ENCODE results near the gene NDUFB5. TPM values are rescaled to one million over a fixed set of nuclear protein-coding genes. Genes with fewer than 3 reads are reported as not detected.
"Not testable (repeated sequence)": the region's sequence is repeated elsewhere in the genome, so short reads cannot be mapped to it uniquely, and the experiment has no call there.

NDUFB5 gene
- total RNA-seq, 8 experiments from 2014 or later: 109 to 174 (median 139) TPM

DNA sequence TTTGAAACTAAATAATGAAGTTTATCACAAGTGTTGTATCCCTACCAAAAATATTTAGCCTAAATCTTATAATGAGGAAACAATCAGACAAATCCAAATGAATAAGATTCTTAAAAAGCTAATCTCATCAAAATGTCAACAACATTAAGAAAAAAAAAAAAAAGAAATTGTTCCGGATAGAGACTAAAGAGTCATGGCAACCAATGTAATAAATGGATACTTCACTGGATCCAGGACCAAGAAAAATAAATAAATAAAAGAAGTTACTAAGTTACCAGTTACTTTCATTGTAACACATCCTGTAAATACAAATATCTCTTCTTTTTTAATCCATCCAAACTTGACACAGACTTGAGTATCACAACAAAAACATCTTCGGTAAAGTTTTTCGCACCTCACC is 763 bp upstream of the NDUFB5 start:
- 0 to 7% (median 0%) methylated on average over 1 to 3 of the region's 3 CpGs for WGBS, 10 experiments
- in situ Hi-C loops (cut with MboI; ENCODE audit: low pct_unique_long_range_greater_than_20kb in 2 of 9, low sequenced_read_pairs in 9 of 9, unreplicated experiment in 9 of 9): no loop called here
- peak overlapping the region; percentile 77 to 83 for H3K27ac ChIP-seq
- peaks cover 9 to 13% of the 10 kb centered on the region in 2 donors for H3K4me1 ChIP-seq (replicated peaks in 1 of 2)
- H3K4me3 ChIP-seq: peak overlapping the region; percentile 75 to 95 (median 92)
- no peak for ATAC-seq (replicated peaks in 6 of 8)

DNA sequence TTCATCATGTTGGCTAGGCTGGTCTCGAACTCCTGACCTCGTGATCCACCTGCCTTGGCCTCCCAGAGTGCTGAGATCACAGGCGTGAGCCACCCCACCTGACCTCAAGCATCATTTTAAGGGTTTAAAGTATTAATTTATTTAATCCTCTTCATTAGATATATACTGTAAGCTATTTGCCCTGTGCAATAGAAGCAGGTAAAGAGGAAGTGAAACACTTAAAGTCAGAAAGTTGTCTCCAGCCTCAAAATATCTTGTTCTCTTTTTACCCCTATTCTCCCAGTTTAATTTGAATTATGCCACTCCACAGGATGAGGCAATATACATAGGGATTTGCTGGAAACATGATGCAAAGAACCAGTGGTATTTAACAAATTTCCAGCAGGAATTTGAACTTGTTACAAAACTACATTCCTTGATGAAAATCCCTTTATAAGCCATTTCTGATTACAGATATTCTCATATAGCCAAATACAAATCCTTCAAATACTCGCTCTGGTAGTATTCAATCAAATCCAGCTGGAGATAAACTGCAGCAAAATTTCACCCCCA is 2.0 kb downstream of the NDUFB5 start:
- ATAC-seq (replicated peaks in 6 of 8): no peak
- WGBS, 10 experiments: 57 to 100% (median 80%) methylated on average over 1 to 3 of the region's 4 CpGs; no CpG with 5 or more reads in 2 of the 10 experiments
- Histone ChIP-seq H3K4me1 (replicated peaks in 1 of 2) (peaks cover 9 to 13% of the 10 kb centered on the region in 2 donors), H3K4me3 (no peak overlapping the region), H3K27ac (no peak overlapping the region)
- in situ Hi-C loops (cut with MboI; ENCODE audit: low pct_unique_long_range_greater_than_20kb in 2 of 9, low sequenced_read_pairs in 9 of 9, unreplicated experiment in 9 of 9): no loop called here

DNA sequence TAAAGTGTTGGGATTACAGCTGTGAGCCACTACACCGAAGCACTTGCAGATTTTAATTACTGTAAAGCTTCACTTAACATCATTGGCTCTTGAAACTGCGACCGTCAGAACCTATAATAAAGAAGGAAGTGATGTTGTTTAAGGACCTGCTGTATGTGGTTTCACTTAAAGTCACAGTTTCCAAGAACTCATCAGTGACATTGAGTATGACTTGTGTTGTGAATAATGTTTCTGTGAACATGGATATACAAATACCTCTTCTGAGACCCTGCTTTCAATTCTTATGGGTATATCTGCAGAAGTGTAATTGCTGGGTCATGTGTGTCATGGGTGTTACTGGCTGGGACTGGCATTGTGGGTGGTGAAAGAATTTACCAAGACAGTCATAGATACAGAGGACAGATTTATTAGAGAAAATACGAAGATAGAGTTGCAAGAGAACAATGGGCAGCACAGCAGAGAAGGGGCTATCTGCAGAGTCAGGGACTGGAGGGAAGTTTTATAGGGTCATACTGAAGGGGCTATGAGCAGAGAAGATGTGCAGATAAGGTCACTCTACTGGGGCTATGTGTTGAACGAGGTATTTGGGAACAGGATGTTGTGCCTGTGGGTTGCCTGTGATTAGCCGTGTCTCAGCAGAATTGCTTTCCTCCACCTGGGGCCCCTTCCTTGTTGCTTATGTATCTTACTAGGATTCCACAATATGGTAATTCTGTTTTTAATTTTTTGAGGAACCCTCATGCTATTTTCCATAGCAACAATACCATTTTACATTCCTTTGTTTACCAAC is 4.5 kb downstream of the NDUFB5 start:
- no peak for ATAC-seq (replicated peaks in 6 of 8)
- no peak overlapping the region for H3K4me3 ChIP-seq
- H3K4me1 ChIP-seq (replicated peaks in 1 of 2): peaks cover 6% of the 10 kb centered on the region in 2 donors
- in situ Hi-C loops (cut with MboI; ENCODE audit: low pct_unique_long_range_greater_than_20kb in 2 of 9, low sequenced_read_pairs in 9 of 9, unreplicated experiment in 9 of 9): no loop called here
- 75 to 100% (median 90%) methylated on average over 3 to 6 of the region's 6 CpGs; no CpG with 5 or more reads in 3 of the 10 experiments for WGBS, 10 experiments
- H3K27ac ChIP-seq: no peak overlapping the region

DNA sequence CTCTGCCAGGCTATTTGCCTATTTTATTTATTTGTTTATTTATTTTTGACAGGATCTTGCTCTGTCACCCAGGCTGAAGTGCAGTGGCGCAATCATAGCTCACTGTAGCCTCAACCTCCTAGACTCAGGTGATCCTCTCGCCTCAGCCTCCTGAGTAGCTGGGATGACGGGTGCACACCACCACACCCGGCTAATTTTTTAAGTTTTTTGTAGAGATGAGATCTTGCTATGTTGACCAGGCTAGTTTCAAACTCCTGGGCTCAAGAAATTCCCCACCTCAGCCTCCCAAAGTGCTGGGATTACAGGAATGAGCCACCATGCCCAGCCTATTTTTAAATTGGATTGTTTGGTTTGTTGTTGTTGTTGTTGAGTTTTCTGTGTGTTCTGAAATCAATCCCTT is 5.5 kb downstream of the NDUFB5 start:
- Histone ChIP-seq H3K27ac (no peak overlapping the region), H3K4me3 (no peak overlapping the region), H3K4me1 (replicated peaks in 1 of 2) (peaks cover 6% of the 10 kb centered on the region in 2 donors)
- in situ Hi-C loops (cut with MboI; ENCODE audit: low pct_unique_long_range_greater_than_20kb in 2 of 9, low sequenced_read_pairs in 9 of 9, unreplicated experiment in 9 of 9): no loop called here
- 81 to 100% (median 100%) methylated on average over 1 to 4 of the region's 4 CpGs; no CpG with 5 or more reads in 3 of the 10 experiments for WGBS, 10 experiments
- no peak for ATAC-seq (replicated peaks in 6 of 8)

DNA sequence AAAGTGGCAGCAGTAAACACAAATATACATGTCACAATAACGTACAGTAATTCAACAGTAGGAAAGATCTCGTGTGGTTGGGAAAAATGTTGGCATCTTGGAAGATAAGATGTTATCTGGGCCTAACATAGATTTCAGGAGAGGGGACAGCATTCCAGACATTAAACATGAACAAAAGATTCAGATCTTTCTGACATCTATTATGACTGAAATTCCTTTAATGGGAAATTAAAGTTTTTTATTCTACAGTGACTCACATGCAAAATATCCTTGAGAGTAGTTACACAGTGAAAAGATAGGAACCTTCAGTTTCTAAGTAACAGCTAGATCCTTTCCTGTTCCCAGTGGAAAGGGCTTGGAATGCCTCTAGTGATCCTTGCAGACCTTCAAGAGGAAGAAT is 9.2 kb downstream of the NDUFB5 start:
- in situ Hi-C loops (cut with MboI; ENCODE audit: low pct_unique_long_range_greater_than_20kb in 2 of 9, low sequenced_read_pairs in 9 of 9, unreplicated experiment in 9 of 9): no loop called here
- no peak for ATAC-seq (replicated peaks in 6 of 8)
- no peaks in the 10 kb centered on the region for H3K4me1 ChIP-seq (replicated peaks in 1 of 2)
- H3K4me3 ChIP-seq: no peak overlapping the region
- 30 to 100% (median 78%) methylated on average over 1 to 2 of the region's 2 CpGs for WGBS, 10 experiments
- H3K27ac ChIP-seq: no peak overlapping the region

DNA sequence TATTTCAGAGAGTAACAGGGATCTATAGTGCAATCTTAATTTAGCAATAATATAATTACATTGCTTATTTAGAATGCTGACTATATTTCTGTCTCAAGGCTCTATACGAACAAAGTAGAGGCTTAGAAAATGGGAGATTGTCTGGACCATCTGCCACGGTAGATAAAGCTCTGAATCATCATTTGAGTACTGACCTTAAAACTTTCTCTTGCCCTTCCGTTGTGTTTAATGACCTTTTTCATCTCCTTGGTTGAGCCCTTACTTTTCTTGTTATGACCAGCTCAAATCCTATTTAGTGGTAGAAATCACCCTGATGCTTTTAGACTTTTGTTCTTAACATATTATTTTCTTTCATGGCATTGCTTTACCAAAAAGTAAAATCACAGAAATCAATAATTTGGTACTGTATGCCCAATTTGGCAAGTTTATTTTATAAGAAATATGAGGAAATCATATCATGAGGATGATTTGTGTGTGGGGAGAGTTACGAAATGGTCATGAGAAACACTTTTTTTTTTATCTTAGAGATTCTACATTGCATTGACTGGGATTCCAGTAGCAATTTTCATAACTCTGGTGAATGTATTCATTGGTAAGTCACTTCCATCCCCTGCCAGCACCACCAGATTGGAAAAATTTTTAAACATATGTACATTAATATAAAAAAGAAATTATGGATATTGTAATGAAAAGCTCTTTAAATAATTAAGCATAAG is 11.0 kb downstream of the NDUFB5 start:
- H3K4me3 ChIP-seq: no peak overlapping the region
- in situ Hi-C loops (cut with MboI; ENCODE audit: low pct_unique_long_range_greater_than_20kb in 2 of 9, low sequenced_read_pairs in 9 of 9, unreplicated experiment in 9 of 9): no loop called here
- H3K4me1 ChIP-seq (replicated peaks in 1 of 2): no peaks in the 10 kb centered on the region
- no peak for ATAC-seq (replicated peaks in 6 of 8)
- H3K27ac ChIP-seq: no peak overlapping the region
- 60 to 96% (median 82%) methylated on average over 1 to 4 of the region's 4 CpGs for WGBS, 10 experiments

DNA sequence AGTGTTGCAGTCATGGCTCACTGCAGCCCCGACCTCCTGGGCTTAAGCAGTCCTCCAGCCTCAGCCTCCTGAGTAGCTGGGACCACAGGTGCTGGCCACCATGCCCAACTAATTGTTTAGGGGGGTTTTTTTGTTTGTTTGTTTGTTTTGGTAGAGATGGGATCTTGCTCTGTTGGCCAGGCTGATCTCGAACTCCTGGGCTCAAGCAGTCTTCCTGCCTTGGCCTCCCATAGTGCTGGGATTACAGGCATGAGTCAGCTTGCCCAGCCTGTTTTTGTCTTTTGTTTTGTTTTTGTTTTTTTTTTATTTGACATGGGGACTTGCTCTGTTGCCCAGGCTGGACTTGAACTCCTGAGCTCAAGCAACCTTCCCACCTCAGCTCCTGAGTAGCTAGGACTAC is 17.4 kb downstream of the NDUFB5 start:
- ATAC-seq (replicated peaks in 6 of 8): no peak
- Histone ChIP-seq H3K4me3 (no peak overlapping the region), H3K27ac (no peak overlapping the region), H3K4me1 (replicated peaks in 1 of 2) (no peaks in the 10 kb centered on the region)
- in situ Hi-C loops (cut with MboI; ENCODE audit: low pct_unique_long_range_greater_than_20kb in 2 of 9, low sequenced_read_pairs in 9 of 9, unreplicated experiment in 9 of 9): no loop called here
- WGBS, 10 experiments: 80 to 100% (median 100%) methylated on average over 1 to 2 of the region's 2 CpGs; no CpG with 5 or more reads in 2 of the 10 experiments

DNA sequence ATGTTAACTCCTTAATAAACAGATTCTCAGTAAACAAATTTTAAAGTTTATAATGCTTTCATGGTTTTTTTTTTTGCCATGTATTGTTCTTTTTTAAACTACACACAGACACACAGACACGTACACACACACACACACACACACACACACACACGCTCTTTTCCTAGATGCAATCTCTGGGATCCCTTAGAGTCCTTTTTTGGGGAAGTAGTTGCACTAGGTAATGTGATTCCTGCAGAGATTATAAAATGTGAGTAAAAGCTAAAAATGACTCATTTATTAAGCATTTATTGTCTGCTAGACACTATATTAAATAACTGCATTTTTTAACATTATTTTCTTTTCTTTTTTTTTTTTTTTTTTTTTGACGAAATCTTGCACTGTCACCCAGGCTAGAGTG is 19.9 kb downstream of the NDUFB5 start:
- Histone ChIP-seq H3K4me3 (no peak overlapping the region), H3K27ac (no peak overlapping the region), H3K4me1 (replicated peaks in 1 of 2) (no peaks in the 10 kb centered on the region)
- in situ Hi-C loops (cut with MboI; ENCODE audit: low pct_unique_long_range_greater_than_20kb in 2 of 9, low sequenced_read_pairs in 9 of 9, unreplicated experiment in 9 of 9): no loop called here
- no peak for ATAC-seq (replicated peaks in 6 of 8)
- WGBS, 10 experiments: 68 to 100% (median 83%) methylated on average over 1 to 3 of the region's 3 CpGs; no CpG with 5 or more reads in 2 of the 10 experiments

DNA sequence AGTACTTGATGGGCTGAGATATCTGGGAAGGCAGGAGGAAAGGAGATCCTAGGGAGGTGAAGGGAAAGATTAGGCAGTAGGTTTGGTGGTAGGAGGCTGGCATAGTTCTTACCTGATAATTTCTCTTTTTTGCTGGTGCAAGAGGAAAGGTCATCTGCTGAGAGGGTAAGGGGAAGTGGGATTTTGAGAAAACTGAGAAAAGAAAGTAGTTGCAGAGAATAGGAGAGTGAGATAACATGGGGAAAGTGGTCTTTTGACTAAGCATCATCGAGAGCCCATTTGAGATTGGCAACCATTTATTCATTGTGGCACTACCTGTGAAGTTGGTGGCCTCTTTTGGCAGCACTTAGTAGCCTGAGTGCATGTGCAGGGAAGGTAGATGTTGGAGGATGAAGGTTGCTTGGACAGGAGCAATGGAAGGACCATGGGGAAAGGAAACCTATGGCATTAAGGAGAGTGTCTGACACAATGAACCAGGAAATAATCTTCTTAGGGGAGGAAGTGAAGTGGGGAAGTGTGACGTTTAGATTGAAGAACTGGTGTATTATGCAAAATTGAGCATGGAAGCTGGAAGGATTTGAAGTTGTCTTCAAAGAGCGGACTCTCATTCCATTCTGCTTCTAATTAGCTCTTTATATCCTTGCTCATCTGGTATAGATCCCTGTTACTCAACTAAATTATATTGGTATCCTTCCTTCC is 26.3 kb downstream of the NDUFB5 start:
- Histone ChIP-seq H3K4me3 (no peak overlapping the region), H3K27ac (no peak overlapping the region), H3K4me1 (replicated peaks in 1 of 2) (no peaks in the 10 kb centered on the region)
- WGBS, 10 experiments: 40 to 100% (median 88%) methylated on average over 1 to 3 of the region's 3 CpGs; no CpG with 5 or more reads in 1 of the 10 experiments
- no peak for ATAC-seq (replicated peaks in 6 of 8)
- in situ Hi-C loops (cut with MboI; ENCODE audit: low pct_unique_long_range_greater_than_20kb in 2 of 9, low sequenced_read_pairs in 9 of 9, unreplicated experiment in 9 of 9): no loop called here

DNA sequence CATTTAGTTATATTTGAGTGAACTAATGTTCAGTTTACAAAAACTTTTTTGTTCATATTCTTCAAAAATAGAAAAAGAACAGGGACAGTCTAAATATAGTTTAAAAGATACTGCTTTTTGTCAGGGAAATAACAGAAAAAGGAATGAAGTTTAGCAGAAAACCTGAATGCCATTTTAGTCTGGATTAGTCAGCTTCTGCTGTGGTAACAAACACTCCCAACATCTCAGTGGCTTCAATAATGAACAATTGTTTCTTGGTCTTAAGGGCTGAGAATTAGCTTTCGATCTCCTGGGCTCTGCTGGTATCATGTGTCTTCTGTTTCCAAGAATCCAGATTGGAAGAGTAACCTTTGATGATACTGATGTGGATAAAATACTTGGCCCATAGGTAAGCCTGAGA is 35.9 kb downstream of the NDUFB5 start:
- WGBS, 10 experiments: 67 to 100% (median 93%) methylated on average over 1 of the region's 1 CpG; no CpG with 5 or more reads in 1 of the 10 experiments
- no peaks in the 10 kb centered on the region for H3K4me1 ChIP-seq (replicated peaks in 1 of 2)
- H3K4me3 ChIP-seq: no peak overlapping the region
- in situ Hi-C loops (cut with MboI; ENCODE audit: low pct_unique_long_range_greater_than_20kb in 2 of 9, low sequenced_read_pairs in 9 of 9, unreplicated experiment in 9 of 9): no loop called here
- H3K27ac ChIP-seq: no peak overlapping the region
- ATAC-seq (replicated peaks in 6 of 8): no peak

DNA sequence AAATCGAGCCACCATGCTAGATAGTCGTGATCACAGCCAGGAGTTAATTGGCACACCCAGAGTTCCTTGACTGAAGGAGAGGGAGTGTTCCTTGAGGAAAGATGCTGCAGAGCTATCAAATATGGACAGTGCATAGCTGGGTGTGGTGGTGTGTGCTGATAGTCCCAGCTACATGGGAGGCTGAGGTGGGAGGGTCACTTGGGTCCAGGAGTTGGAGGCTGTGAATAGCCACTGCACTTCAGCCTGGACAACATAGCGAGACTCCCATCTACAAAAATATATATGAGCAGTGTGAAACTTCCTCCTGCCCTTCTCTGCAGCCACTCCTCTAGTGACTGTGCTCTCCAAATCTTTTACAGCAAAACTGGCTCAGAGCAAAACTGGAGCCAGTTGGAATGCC is 38.3 kb downstream of the NDUFB5 start:
- no peaks in the 10 kb centered on the region for H3K4me1 ChIP-seq (replicated peaks in 1 of 2)
- 29 to 80% (median 72%) methylated on average over 1 to 2 of the region's 3 CpGs; no CpG with 5 or more reads in 5 of the 10 experiments for WGBS, 10 experiments

DNA sequence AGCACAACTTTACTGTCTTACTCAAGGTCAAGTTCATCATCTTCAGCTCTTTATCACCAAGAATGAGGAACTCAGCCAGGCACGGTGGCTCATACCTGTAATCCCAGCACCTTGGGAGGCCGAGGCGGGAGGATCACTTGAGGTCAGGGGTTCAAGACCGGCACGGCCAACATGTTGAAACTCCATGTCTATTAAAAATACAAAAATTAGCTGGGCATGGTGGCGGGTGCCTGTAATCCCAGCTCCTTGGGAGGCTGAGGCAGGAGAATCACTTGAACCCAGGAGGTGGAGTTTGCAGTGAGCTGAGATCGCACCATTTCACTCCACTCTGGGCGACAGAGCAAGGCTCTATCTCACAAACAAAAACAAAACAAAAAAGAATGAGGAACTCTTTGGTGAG is 39.2 kb downstream of the NDUFB5 start:
- H3K27ac ChIP-seq; in situ Hi-C loops (cut with MboI; ENCODE audit: low pct_unique_long_range_greater_than_20kb in 2 of 9, low sequenced_read_pairs in 9 of 9, unreplicated experiment in 9 of 9); H3K4me1 ChIP-seq (replicated peaks in 1 of 2); H3K4me3 ChIP-seq; ATAC-seq (replicated peaks in 6 of 8): not testable (repeated sequence)
- 78 to 100% (median 96%) methylated on average over 1 to 7 of the region's 8 CpGs; no CpG with 5 or more reads in 1 of the 10 experiments for WGBS, 10 experiments

More for the DNA sequence above, 38.3 kb downstream of the NDUFB5 start:
- ATAC-seq (replicated peaks in 6 of 8): no peak
- Histone ChIP-seq H3K27ac (no peak overlapping the region), H3K4me3 (no peak overlapping the region)
- in situ Hi-C loops (cut with MboI; ENCODE audit: low pct_unique_long_range_greater_than_20kb in 2 of 9, low sequenced_read_pairs in 9 of 9, unreplicated experiment in 9 of 9): no loop called here

DNA sequence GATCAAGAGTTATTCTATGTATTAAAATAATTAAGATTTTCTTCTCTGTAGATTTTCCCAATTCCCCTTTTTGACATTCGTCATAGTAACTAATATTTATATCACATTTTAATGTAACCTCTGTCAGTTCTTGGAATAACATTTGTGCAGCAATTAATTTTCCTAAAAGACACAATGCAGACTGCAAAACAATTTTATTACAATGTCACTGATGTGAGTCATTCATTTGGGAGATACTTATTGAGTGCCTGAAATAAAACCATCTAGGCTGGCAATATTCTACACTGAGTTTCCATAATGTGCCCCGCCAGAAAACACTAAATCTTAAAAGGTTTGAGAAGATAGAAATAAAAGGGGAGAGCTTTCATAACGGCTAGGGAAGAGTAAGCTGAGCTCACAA is 41.6 kb downstream of the NDUFB5 start:
- Histone ChIP-seq H3K27ac (no peak overlapping the region), H3K4me3 (no peak overlapping the region), H3K4me1 (replicated peaks in 1 of 2) (no peaks in the 10 kb centered on the region)
- in situ Hi-C loops (cut with MboI; ENCODE audit: low pct_unique_long_range_greater_than_20kb in 2 of 9, low sequenced_read_pairs in 9 of 9, unreplicated experiment in 9 of 9): no loop called here
- no peak for ATAC-seq (replicated peaks in 6 of 8)
- WGBS, 10 experiments: 10 to 100% (median 80%) methylated on average over 1 to 3 of the region's 3 CpGs
